Prostate gland (tissue), 2 donors: Measurements from ENCODE around the gene PDSS1.

ENCODE experiments used
- POLR2AphosphoS5 ChIP-seq: sonication (generic); formaldehyde crosslinking; IDR thresholded peaks from one replicate; pipeline ENCODE4 v1.6.1; 2017; ENCODE audit warnings: antibody characterized with exemption
- TF ChIP-seq, protein P1 (sequence below), 4 experiments: fragments of 200-600 bp in 2 of 4; fragments of 450-650 bp in 2 of 4; sonication (generic) in 2 of 4; IDR thresholded peaks; 1 replicate in 3 of 4; 2 replicates in 1 of 4; pipeline ENCODE4 v1.5.1; 2016 to 2019; ENCODE audit warnings: antibody characterized with exemption in 4 of 4, mild to moderate bottlenecking in 2 of 4, moderate library complexity in 2 of 4

GRCh38 chr10:26685441-26685840 lies 12.1 kb upstream of the PDSS1 start:
- TF ChIP-seq, protein P1, sequence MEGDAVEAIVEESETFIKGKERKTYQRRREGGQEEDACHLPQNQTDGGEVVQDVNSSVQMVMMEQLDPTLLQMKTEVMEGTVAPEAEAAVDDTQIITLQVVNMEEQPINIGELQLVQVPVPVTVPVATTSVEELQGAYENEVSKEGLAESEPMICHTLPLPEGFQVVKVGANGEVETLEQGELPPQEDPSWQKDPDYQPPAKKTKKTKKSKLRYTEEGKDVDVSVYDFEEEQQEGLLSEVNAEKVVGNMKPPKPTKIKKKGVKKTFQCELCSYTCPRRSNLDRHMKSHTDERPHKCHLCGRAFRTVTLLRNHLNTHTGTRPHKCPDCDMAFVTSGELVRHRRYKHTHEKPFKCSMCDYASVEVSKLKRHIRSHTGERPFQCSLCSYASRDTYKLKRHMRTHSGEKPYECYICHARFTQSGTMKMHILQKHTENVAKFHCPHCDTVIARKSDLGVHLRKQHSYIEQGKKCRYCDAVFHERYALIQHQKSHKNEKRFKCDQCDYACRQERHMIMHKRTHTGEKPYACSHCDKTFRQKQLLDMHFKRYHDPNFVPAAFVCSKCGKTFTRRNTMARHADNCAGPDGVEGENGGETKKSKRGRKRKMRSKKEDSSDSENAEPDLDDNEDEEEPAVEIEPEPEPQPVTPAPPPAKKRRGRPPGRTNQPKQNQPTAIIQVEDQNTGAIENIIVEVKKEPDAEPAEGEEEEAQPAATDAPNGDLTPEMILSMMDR (IDR thresholded peaks at IDR 0.05): no peak
- TF ChIP-seq POLR2AphosphoS5: no peak
